A549 (cell line): ENCODE measurements around the gene CSNK2A1. TPM values are rescaled to one million over a fixed set of nuclear protein-coding genes. Genes with fewer than 3 reads are reported as not detected.
A peak's percentile ranks its signal among the peaks of the same experiment; 100 is the strongest.

Experiments used
- ATAC-seq, 2 experiments: fragments of 200-7000 bp in 1 of 2; fragments of >200 bp in 1 of 2; cut with Nextera tagmentation in 1 of 2; cut with Tn5 transposase in 1 of 2; 3 replicates each; pipeline versions ENCODE4 v1.8.0 to v1.9.1; 2018 to 2020; ENCODE audit warnings: mild to moderate bottlenecking in 1 of 2, moderate library complexity in 1 of 2
- CTCF ChIA-PET: fragments of 300-600 bp; sonication (Branson Sonifier 250); formaldehyde crosslinking; extraction: SDS; loops from one replicate; lab custom pipeline; 2021; ENCODE audit warnings: antibody characterized with exemption, inconsistent platforms; lab: Yijun Ruan, JAX
- POLR2A ChIA-PET: fragments of 350-600 bp; formaldehyde crosslinking; extraction: SDS; loops from one replicate; lab custom pipeline; 2021; ENCODE audit warnings: antibody characterized with exemption, inconsistent platforms; lab: Yijun Ruan, JAX
- DNase-seq, 2 experiments: peaks; one replicate each; pipeline versions ENCODE4 v3.0.0 to v3.0.0-alpha.2; 2011 to 2016; ENCODE audit warnings: low read depth in 1 of 2, low spot score in 1 of 2
- FAIRE-seq: peaks from 2 replicates; lab custom pipeline; 2011; peaks lifted over from hg19 to GRCh38; lab: Jason Lieb, UNC
- H3K27ac ChIP-seq, 2 experiments: fragments of >200 bp; sonication (Bioruptor Twin); formaldehyde crosslinking; 3 replicates each; pipeline ENCODE4 v1.5.1; 2016 to 2017
- H3K4me1 ChIP-seq: fragments of >200 bp; sonication (Bioruptor Twin); formaldehyde crosslinking; 3 replicates; pipeline ENCODE4 v1.6.1; 2016
- H3K4me2 ChIP-seq: fragments of >200 bp; sonication (Bioruptor Twin); formaldehyde crosslinking; 3 replicates; pipeline ENCODE4 v1.6.1; 2016
- H3K4me3 ChIP-seq: fragments of >200 bp; sonication (Bioruptor Twin); formaldehyde crosslinking; 3 replicates; pipeline ENCODE4 v1.5.1; 2016
- H3K9me3 ChIP-seq: fragments of >200 bp; sonication (Bioruptor Twin); formaldehyde crosslinking; 3 replicates; pipeline ENCODE4 v1.6.1; 2016
- BCL3 ChIP-seq: fragments of >200 bp; sonication (Bioruptor Twin); formaldehyde crosslinking; IDR thresholded peaks from 3 replicates; pipeline ENCODE4 v1.6.1; 2016
- CTCF ChIP-seq: fragments of >200 bp; sonication (Bioruptor Twin); formaldehyde crosslinking; IDR thresholded peaks from 3 replicates; pipeline ENCODE4 v1.5.1; 2016
- E2F6 ChIP-seq: IDR thresholded peaks from 2 replicates; pipeline ENCODE4 v1.6.1; 2012; ENCODE audit warnings: low read depth, borderline replicate concordance
- HES2 ChIP-seq: fragments of >200 bp; sonication (Bioruptor Twin); formaldehyde crosslinking; IDR thresholded peaks from 2 replicates; pipeline ENCODE4 v1.6.1; 2016
- HEYL ChIP-seq: fragments of 250-450 bp; sonication (Bioruptor Pico); IDR thresholded peaks from 2 replicates; pipeline ENCODE4 v1.8.0; 2021; ENCODE audit warnings: mild to moderate bottlenecking, moderate library complexity
- JUNB ChIP-seq: fragments of >200 bp; sonication (Bioruptor Twin); formaldehyde crosslinking; IDR thresholded peaks from 2 replicates; pipeline ENCODE4 v1.6.1; 2016
- KDM1A ChIP-seq: fragments of 200-600 bp; sonication (generic); IDR thresholded peaks from 2 replicates; pipeline ENCODE4 v1.6.1; 2016; ENCODE audit warnings: low read depth, mild to moderate bottlenecking
- NFE2L2 ChIP-seq: fragments of 150-350 bp; conservative IDR thresholded peaks from 2 replicates; pipeline ENCODE4 v1.6.1; 2014; ENCODE audit warnings: low read length
- NPAS2 ChIP-seq: fragments of 250-450 bp; sonication (Bioruptor Pico); IDR thresholded peaks from 2 replicates; pipeline ENCODE4 v1.8.0; 2022; ENCODE audit warnings: mild to moderate bottlenecking, moderate library complexity, borderline replicate concordance
- PHF8 ChIP-seq: fragments of 200-600 bp; sonication (generic); IDR thresholded peaks from 2 replicates; pipeline ENCODE4 v1.6.1; 2016; ENCODE audit warnings: low read depth, mild to moderate bottlenecking, antibody characterized with exemption, moderate library complexity, borderline replicate concordance
- POLR2A ChIP-seq: IDR thresholded peaks from 2 replicates; pipeline ENCODE4 v1.6.1; 2012; ENCODE audit warnings: mild to moderate bottlenecking, low read length
- RFX5 ChIP-seq: fragments of 450-650 bp; IDR thresholded peaks from 2 replicates; pipeline ENCODE4 v1.7.1; 2014; ENCODE audit warnings: antibody characterized with exemption, mild to moderate bottlenecking, moderate library complexity
- RNF2 ChIP-seq: fragments of 200-600 bp; sonication (generic); IDR thresholded peaks from 2 replicates; pipeline ENCODE4 v1.6.1; 2016; ENCODE audit warnings: low read depth, mild to moderate bottlenecking, antibody characterized with exemption, moderate library complexity, borderline replicate concordance
- USF2 ChIP-seq: fragments of 450-650 bp; IDR thresholded peaks from 2 replicates; pipeline ENCODE4 v1.6.1; 2014; ENCODE audit warnings: antibody characterized with exemption
- WGBS: methylation state at CpG from one replicate; pipeline ENCODE4 v1.1.6; 2017; ENCODE audit errors: missing lambda C conversion rate; 5-methylcytosine and 5-hydroxymethylcytosine counted together
- polyA plus RNA-seq, 4 experiments: library from polyadenylated mRNA; depleted of rRNA in 3 of 4; stranded (reverse); fragments of >200 nt; fragmentation: RNase III in 1 of 4; extraction: RNeasy Plus Mini Kit Qiagen cat#74134 plus additional on column Dnase treatment in 1 of 4; gene quantifications; 2 replicates in 3 of 4; 3 replicates in 1 of 4; pipeline ENCODE4 v1.2.3, GENCODE V29; 2011 to 2017

Gene CSNK2A1
- polyA plus RNA-seq, 2 of the 4 experiments (the other 2 are of a cell fraction), result 157 to 306 TPM

GRCh38 chr20:543369-544152 is at the start of gene CSNK2A1 (continued):
- TF ChIP-seq PHF8 (peak; percentile 97), E2F6 (peak; percentile 57; the same call in 1 of the 2 replicates), HES2 (no peak), RFX5 (no peak), CTCF (no peak), BCL3 (peak; percentile 83; the same call in 2 of the 3 replicates), JUNB (no peak)

- POLR2A ChIA-PET, result no interaction called here
- no peak for TF ChIP-seq NPAS2 (CRISPR knock-in tag)
- TF ChIP-seq KDM1A, result 0 out of 2 replicates have a peak, but pooled peaks have one; percentile 18
- FAIRE-seq (no peak), DNase-seq (no peak), ATAC-seq (no peak)
- Histone ChIP-seq H3K4me2 (no peak overlapping the region), H3K4me3 (no peak overlapping the region), H3K9me3 (no peaks in the 10 kb centered on the region), H3K4me1 (no peaks in the 10 kb centered on the region), H3K27ac (no peak overlapping the region)
- CTCF ChIA-PET, result interaction anchor here (1.2 kb wide), 1 partner anchor 30 kb away, joined by 4 read pairs; no protein-coding TSS in a partner anchor
- WGBS, result 53% methylated on average over 7 of the region's 7 CpGs
Measured at GRCh38 chr20:592506-592905, 48.9 kb upstream of the CSNK2A1 start.

GRCh38 chr20:591941-592340 is 48.4 kb upstream of the CSNK2A1 start:
- H3K4me3 ChIP-seq, result no peak overlapping the region
- ChIA-PET CTCF (interaction anchor here (0.6 to 1.2 kb wide), 2 partner anchors 30 to 273 kb away, joined by 3 to 4 read pairs; no protein-coding TSS in a partner anchor), POLR2A (no interaction called here)
- H3K4me2 ChIP-seq, result no peak overlapping the region
- H3K9me3 ChIP-seq, result no peaks in the 10 kb centered on the region
- FAIRE-seq (no peak), DNase-seq (no peak), ATAC-seq (no peak)
- WGBS, result 45% methylated on average over 5 of the region's 5 CpGs
- no peak overlapping the region for H3K27ac ChIP-seq
- TF ChIP-seq RNF2 (no peak), POLR2A (no peak), HEYL (CRISPR knock-in tag) (no peak)
- H3K4me1 ChIP-seq, result no peaks in the 10 kb centered on the region

- no peak overlapping the region for H3K4me3 ChIP-seq
- ATAC-seq (peak; percentile 60 to 78; a peak in 4 of 6 replicates), DNase-seq (peak in 1 of 2 experiments; percentile 41), FAIRE-seq (no peak)
- H3K9me3 ChIP-seq, result no peaks in the 10 kb centered on the region
- no peak overlapping the region for H3K27ac ChIP-seq
- ChIA-PET POLR2A (no interaction called here), CTCF (interaction anchor here (1.0 to 2.1 kb wide), 4 partner anchors 8 to 57 kb away, joined by 3 to 6 read pairs (median 4); no protein-coding TSS in a partner anchor)
- no peak overlapping the region for H3K4me2 ChIP-seq
- no peaks in the 10 kb centered on the region for H3K4me1 ChIP-seq
- TF ChIP-seq NFE2L2 (no peak), USF2 (peak; percentile 80)
- WGBS, result 83% methylated on average over 10 of the region's 10 CpGs
Measured at GRCh38 chr20:588932-589672, 45.5 kb upstream of the CSNK2A1 start.
